Gastrocnemius medialis (tissue), 4 donors: ENCODE data around the gene MTFMT. TPM values are rescaled to one million over a fixed set of nuclear protein-coding genes. Genes with fewer than 3 reads are reported as not detected.

ENCODE experiments used
- ATAC-seq, 2 donors: fragments of 150-250 bp; one replicate each; pipeline ENCODE4 v1.9.1; 2016
- DNase-seq, 2 donors: peaks; one replicate each; pipeline ENCODE4 v3.0.0-alpha.2; 2019
- H3K27ac ChIP-seq, 4 donors: fragments of 200-600 bp; sonication (generic); 1 replicate in 1 of 4; 2 replicates in 3 of 4; pipeline ENCODE4 v1.5.1; 2016 to 2018; ENCODE audit warnings: mild to moderate bottlenecking in 2 of 4, moderate library complexity in 1 of 4
- H3K27me3 ChIP-seq, 3 donors: fragments of 200-600 bp; sonication (generic) in 2 of 3; 1 replicate in 1 of 3; 2 replicates in 2 of 3; pipeline versions ENCODE4 v1.5.1 to v1.6.0; 2016 to 2019; ENCODE audit warnings: mild to moderate bottlenecking in 1 of 3, moderate library complexity in 1 of 3
- H3K36me3 ChIP-seq, 2 donors: fragments of 200-600 bp; sonication (generic) in 1 of 2; one replicate each; pipeline ENCODE4 v1.5.1; 2017 to 2018
- H3K4me1 ChIP-seq, 2 donors: fragments of 200-600 bp; sonication (generic) in 1 of 2; one replicate each; pipeline ENCODE4 v1.5.1; 2016 to 2017; ENCODE audit warnings: mild to moderate bottlenecking in 2 of 2
- H3K4me3 ChIP-seq, 4 donors: fragments of 200-600 bp; sonication (generic) in 3 of 4; 1 replicate in 1 of 4; 2 replicates in 3 of 4; pipeline ENCODE4 v1.5.1; 2016 to 2019; ENCODE audit warnings: mild to moderate bottlenecking in 2 of 4
- H3K9me3 ChIP-seq, 3 donors: fragments of 200-600 bp; sonication (generic) in 2 of 3; 1 replicate in 1 of 3; 2 replicates in 2 of 3; pipeline ENCODE4 v1.5.1; 2016 to 2019
- POLR2A ChIP-seq, 2 donors: fragments of 450-650 bp; IDR thresholded peaks; one replicate each; pipeline ENCODE4 v1.6.1; 2017; ENCODE audit warnings: antibody characterized with exemption in 2 of 2, mild to moderate bottlenecking in 2 of 2, moderate library complexity in 2 of 2
- in situ Hi-C, 4 donors: fragments of 200-750 bp; cut with MboI; loops; one replicate each; pipeline versions ENCODE4 v1.15.0 to v1.8.0; 2017; ENCODE audit warnings: low sequenced_read_pairs in 4 of 4
- intact Hi-C: fragments of 100-400 bp; cut with DNase I; formaldehyde crosslinking; loops from one replicate; pipeline ENCODE4 v1.15.1; 2023; ENCODE audit warnings: low total_unique reads
- total RNA-seq, 4 donors: library from RNA; depleted of rRNA; stranded (reverse); fragments of >200 nt; gene quantifications; one replicate each; pipeline versions ENCODE4 v1.1.0 to v1.2.3, GENCODE V29; 2016
- TF ChIP-seq, protein P1 (sequence below), 5 experiments: fragments of 450-650 bp in 3 of 5; fragments of 200-600 bp in 2 of 5; sonication (generic) in 2 of 5; IDR thresholded peaks in 4 of 5; conservative IDR thresholded peaks in 1 of 5; 1 replicate in 4 of 5; 2 replicates in 1 of 5; pipeline ENCODE4 v1.5.1; 2016 to 2019; ENCODE audit warnings: antibody characterized with exemption in 5 of 5, mild to moderate bottlenecking in 3 of 5, moderate library complexity in 3 of 5

MTFMT gene
- total RNA-seq, 4 donors from 2014 or later: 17.3 to 34.0 (median 27.9) TPM

DNA sequence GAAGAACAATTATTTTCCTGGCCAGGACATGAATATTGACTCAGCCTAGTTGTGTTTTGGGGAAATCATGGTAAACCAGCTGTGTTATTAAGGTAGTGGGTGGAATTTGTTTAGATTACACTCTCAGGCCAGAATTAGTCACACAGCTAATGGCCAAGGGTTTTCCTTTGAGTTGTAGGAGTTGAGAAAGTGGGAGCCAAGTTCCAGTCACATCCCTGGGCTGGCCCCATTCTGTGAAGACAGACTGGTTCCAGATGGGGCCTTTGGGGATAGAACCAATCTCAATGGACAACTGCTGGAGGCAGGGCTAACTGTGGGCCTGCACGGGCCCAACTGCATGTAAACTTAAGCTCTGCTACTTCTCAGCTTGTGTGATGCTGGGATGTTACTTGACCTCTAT lies 39.7 kb upstream of the MTFMT start:
- H3K4me1 ChIP-seq: peaks cover 38 to 42% of the 10 kb centered on the region in 2 donors
- DNase-seq: no peak
- no peaks in the 10 kb centered on the region for H3K9me3 ChIP-seq
- peak overlapping the region; percentile 16 to 78 (median 61) for H3K27ac ChIP-seq
- TF ChIP-seq, protein P1, sequence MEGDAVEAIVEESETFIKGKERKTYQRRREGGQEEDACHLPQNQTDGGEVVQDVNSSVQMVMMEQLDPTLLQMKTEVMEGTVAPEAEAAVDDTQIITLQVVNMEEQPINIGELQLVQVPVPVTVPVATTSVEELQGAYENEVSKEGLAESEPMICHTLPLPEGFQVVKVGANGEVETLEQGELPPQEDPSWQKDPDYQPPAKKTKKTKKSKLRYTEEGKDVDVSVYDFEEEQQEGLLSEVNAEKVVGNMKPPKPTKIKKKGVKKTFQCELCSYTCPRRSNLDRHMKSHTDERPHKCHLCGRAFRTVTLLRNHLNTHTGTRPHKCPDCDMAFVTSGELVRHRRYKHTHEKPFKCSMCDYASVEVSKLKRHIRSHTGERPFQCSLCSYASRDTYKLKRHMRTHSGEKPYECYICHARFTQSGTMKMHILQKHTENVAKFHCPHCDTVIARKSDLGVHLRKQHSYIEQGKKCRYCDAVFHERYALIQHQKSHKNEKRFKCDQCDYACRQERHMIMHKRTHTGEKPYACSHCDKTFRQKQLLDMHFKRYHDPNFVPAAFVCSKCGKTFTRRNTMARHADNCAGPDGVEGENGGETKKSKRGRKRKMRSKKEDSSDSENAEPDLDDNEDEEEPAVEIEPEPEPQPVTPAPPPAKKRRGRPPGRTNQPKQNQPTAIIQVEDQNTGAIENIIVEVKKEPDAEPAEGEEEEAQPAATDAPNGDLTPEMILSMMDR (IDR thresholded peaks at IDR 0.05 in 4 of 5, conservative IDR thresholded peaks at IDR 0.05 in 1 of 5): no peak
- no peak for TF ChIP-seq POLR2A (IDR thresholded peaks at IDR 0.05)
- no peaks in the 10 kb centered on the region for H3K36me3 ChIP-seq
- H3K27me3 ChIP-seq: peaks cover 0 to 2% (median 0%) of the 10 kb centered on the region in 3 donors
- intact Hi-C loops (no loop called here), in situ Hi-C loops (no loop called here)
- H3K4me3 ChIP-seq: no peak overlapping the region
- no peak for ATAC-seq

DNA sequence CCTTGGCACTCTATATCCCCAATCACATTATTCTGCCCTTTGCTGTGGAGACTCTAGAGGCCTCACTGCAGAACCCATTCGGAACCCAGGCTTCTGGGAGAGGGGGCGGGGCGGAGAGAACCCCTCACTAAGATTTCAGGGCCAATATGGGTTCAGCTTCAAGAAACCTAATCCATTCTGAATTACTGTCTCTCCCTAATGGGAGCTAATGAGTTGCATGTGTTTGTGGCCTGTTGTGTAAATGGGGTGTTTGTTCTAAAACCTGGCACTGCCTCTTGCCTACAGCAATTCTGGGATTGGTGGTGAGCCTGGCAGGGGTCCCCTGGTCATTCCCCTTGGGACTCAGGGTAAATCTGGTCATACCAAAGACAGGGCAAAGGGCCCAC lies 39.0 kb upstream of the MTFMT start:
- Histone ChIP-seq H3K4me3 (peak overlapping the region; percentile 40 to 54 (median 48)), H3K36me3 (no peaks in the 10 kb centered on the region), H3K27me3 (peaks cover 0 to 2% (median 0%) of the 10 kb centered on the region in 3 donors), H3K27ac (peak overlapping the region; percentile 16 to 78 (median 61)), H3K9me3 (no peaks in the 10 kb centered on the region), H3K4me1 (peaks cover 38 to 39% of the 10 kb centered on the region in 2 donors)
- DNase-seq: no peak
- intact Hi-C loops: no loop called here
- TF ChIP-seq, protein P1 (IDR thresholded peaks at IDR 0.05 in 4 of 5, conservative IDR thresholded peaks at IDR 0.05 in 1 of 5): no peak
- no peak for TF ChIP-seq POLR2A (IDR thresholded peaks at IDR 0.05)
- no peak for ATAC-seq
- in situ Hi-C loops: no loop called here

DNA sequence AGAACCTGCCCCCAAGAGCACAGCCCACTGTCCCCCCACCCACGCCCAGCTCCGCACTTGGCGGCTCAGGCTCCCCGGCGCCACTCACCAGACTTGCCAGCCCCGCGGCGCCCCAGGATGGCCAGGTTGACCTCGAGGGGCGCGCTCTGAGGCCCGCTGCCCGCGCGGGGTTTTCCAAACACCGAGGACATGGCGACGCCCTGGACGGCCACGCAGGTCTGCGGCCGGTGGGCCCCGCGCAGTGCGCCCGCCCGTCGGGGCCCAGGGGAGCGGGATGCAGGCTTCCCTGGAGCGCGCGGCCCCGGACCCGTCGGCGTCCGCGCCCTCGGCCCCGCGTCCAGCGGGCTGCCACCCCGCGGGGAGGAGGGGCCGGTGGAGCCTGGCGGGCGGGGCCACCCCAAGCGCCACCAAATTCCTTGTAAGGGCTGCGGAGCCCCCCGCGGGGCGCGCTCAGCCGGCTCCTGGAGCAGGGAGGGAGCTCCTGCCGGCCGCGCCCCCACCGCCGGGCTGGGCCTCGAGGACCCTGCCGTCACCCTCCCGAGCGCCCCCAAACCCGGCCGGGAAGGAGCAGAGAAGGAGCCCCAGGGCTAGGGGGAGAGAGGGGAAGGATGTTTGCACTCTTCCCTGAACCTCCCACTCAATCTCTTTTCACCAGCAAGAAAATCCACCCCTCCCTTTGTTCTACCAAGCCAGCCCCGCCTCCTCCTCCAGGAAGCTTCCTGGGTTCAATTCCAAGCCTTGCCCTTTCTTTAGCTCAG lies 38.4 kb upstream of the MTFMT start, which contains the start of gene RASL12:
Gene RASL12, minus strand, starts transcription at position 347 of the 758 bp plus-strand sequence. Its CDS starts 156 bp downstream, at position 191.
- no peak for DNase-seq
- peak within 1 kb of the TSS; percentile 40 to 54 (median 48) for H3K4me3 ChIP-seq
- TF ChIP-seq, protein P1 (IDR thresholded peaks at IDR 0.05 in 4 of 5, conservative IDR thresholded peaks at IDR 0.05 in 1 of 5): no peak
- TF ChIP-seq POLR2A (IDR thresholded peaks at IDR 0.05): no peak
- peaks cover 0 to 2% (median 0%) of the 10 kb centered on the region in 3 donors for H3K27me3 ChIP-seq
- no peak for ATAC-seq
- no peaks in the 10 kb centered on the region for H3K36me3 ChIP-seq
- peaks cover 38 to 39% of the 10 kb centered on the region in 2 donors for H3K4me1 ChIP-seq
- H3K27ac ChIP-seq: peak within 1 kb of the TSS; percentile 52 to 78 (median 64)
- intact Hi-C loops: no loop called here
- in situ Hi-C loops: no loop called here
- no peaks in the 10 kb centered on the region for H3K9me3 ChIP-seq

DNA sequence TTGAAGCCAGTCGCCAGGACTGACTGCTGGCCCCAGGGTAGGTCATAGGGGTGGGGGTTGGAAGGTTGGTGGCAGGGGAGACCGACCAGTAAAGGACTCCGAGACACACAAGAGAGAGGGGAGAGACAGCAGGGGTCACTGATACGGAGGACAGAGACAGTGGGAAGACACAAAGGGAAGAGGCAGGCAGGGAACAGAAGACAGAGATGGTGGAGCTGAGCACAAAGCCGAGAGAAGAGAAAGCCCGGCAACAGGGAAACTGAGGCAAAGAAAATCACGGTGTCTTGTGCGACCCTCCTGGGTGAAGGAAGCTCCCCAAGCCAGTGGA lies 37.8 kb upstream of the MTFMT start:
- no peak for ATAC-seq
- TF ChIP-seq, protein P1 (IDR thresholded peaks at IDR 0.05 in 4 of 5, conservative IDR thresholded peaks at IDR 0.05 in 1 of 5): no peak
- TF ChIP-seq POLR2A (IDR thresholded peaks at IDR 0.05): no peak
- Histone ChIP-seq H3K36me3 (no peaks in the 10 kb centered on the region), H3K27ac (peak overlapping the region; percentile 50 to 78 (median 64)), H3K4me1 (peaks cover 34 to 39% of the 10 kb centered on the region in 2 donors), H3K9me3 (no peaks in the 10 kb centered on the region), H3K4me3 (peak overlapping the region; percentile 40 to 54 (median 48)), H3K27me3 (peaks cover 0 to 2% (median 0%) of the 10 kb centered on the region in 3 donors)
- in situ Hi-C loops (no loop called here), intact Hi-C loops (no loop called here)
- DNase-seq: no peak
